Panc1 (cell line): ENCODE results near the gene OST4. TPM values are rescaled to one million over a fixed set of nuclear protein-coding genes. Genes with fewer than 3 reads are reported as not detected.
A peak's percentile ranks its signal among the peaks of the same experiment; 100 is the strongest.

Experiments
- ATAC-seq: fragments of 200-7000 bp; cut with Tn5 transposase; 2 replicates; pipeline ENCODE4 v1.9.1; 2020; ENCODE audit warnings: mild to moderate bottlenecking, moderate library complexity
- BruUV-seq: library from RNA; stranded (reverse); fragments of 400-500 nt; replicated peaks from 2 replicates; lab custom pipeline; 2021; lab: Mats Ljungman, UMichigan
- CTCF ChIA-PET: fragments of 300-600 bp; sonication (Branson Sonifier 250); formaldehyde crosslinking; loops from one replicate; lab custom pipeline; 2022; ENCODE audit warnings: antibody characterized with exemption; lab: Charles Lee
- POLR2A ChIA-PET: fragments of 300-600 bp; sonication (Branson Sonifier 250); formaldehyde crosslinking; loops from one replicate; lab custom pipeline; 2022; ENCODE audit warnings: antibody characterized with exemption; lab: Charles Lee
- DNase-seq: peaks from one replicate; pipeline ENCODE4 v3.0.0-alpha.2; 2010; ENCODE audit warnings: low read depth, low spot score
- H3K27ac ChIP-seq: 2 replicates; pipeline ENCODE4 v1.5.1; 2011; ENCODE audit warnings: mild to moderate bottlenecking, low read length, inconsistent platforms
- H3K27me3 ChIP-seq: fragments of 200-500 bp; sonication (Bioruptor generic); 2 replicates; pipeline ENCODE4 v1.6.0; 2014; ENCODE audit warnings: low read length, inconsistent platforms; ENCODE audit not compliant: control insufficient read depth, insufficient read depth
- H3K36me3 ChIP-seq: fragments of 200-500 bp; sonication (Bioruptor generic); 2 replicates; pipeline ENCODE4 v1.5.1; 2014; ENCODE audit warnings: inconsistent platforms, mild to moderate bottlenecking, low read length, moderate library complexity; ENCODE audit not compliant: control insufficient read depth, insufficient read depth
- H3K4me1 ChIP-seq: 2 replicates; pipeline ENCODE4 v1.5.1; 2011; ENCODE audit warnings: inconsistent platforms, mild to moderate bottlenecking, low read length, moderate library complexity; ENCODE audit not compliant: control insufficient read depth, insufficient read depth
- H3K4me3 ChIP-seq, 2 experiments: 2 replicates each; pipeline ENCODE4 v1.5.1; 2011 to 2012; ENCODE audit warnings: low read depth in 2 of 2, low read length in 2 of 2, mild to moderate bottlenecking in 2 of 2, inconsistent platforms in 1 of 2, moderate library complexity in 1 of 2
- H3K9me3 ChIP-seq: fragments of 200-500 bp; sonication (Bioruptor generic); 2 replicates; pipeline ENCODE4 v1.5.1; 2014; ENCODE audit warnings: low read depth, mild to moderate bottlenecking, inconsistent platforms, low read length, moderate library complexity; ENCODE audit not compliant: control insufficient read depth, insufficient read depth
- CTCF ChIP-seq: fragments of 450-650 bp; IDR thresholded peaks from 2 replicates; pipeline ENCODE4 v1.5.1; 2017; ENCODE audit warnings: mild to moderate bottlenecking
- POLR2AphosphoS5 ChIP-seq: IDR thresholded peaks from 2 replicates; pipeline ENCODE4 v1.6.1; 2012; ENCODE audit warnings: mild to moderate bottlenecking, low read depth, low read length, moderate library complexity
- REST ChIP-seq, 2 experiments: IDR thresholded peaks; 2 replicates each; pipeline ENCODE4 v1.6.1; 2011 to 2012; ENCODE audit warnings: low read depth in 2 of 2, control low read depth in 1 of 2, low read length in 1 of 2, mild to moderate bottlenecking in 1 of 2, moderate library complexity in 1 of 2; ENCODE audit not compliant: insufficient read depth in 1 of 2
- SIN3A ChIP-seq: IDR thresholded peaks from 2 replicates; pipeline ENCODE4 v1.6.1; 2012; ENCODE audit warnings: low read depth, mild to moderate bottlenecking, low read length, moderate library complexity, borderline replicate concordance; ENCODE audit not compliant: insufficient read depth
- TCF7L2 ChIP-seq: IDR thresholded peaks from 2 replicates; pipeline ENCODE4 v1.6.1; 2011; ENCODE audit warnings: mild to moderate bottlenecking, low read depth, low read length, inconsistent platforms
- in situ Hi-C: cut with HindIII; loops from 2 replicates; pipeline ENCODE4 v1.10.0; 2016; ENCODE audit warnings: low sequenced_read_pairs, low pct_unique_long_range_greater_than_20kb
- intact Hi-C: fragments of 100-400 bp; cut with micrococcal nuclease; formaldehyde crosslinking; loops from one replicate; pipeline ENCODE4 v1.10.0; 2022; ENCODE audit not compliant: unreplicated experiment
- total RNA-seq: library from RNA; stranded (reverse); gene quantifications from one replicate; pipeline ENCODE4 v1.2.1, GENCODE V29; 2021; ENCODE audit not compliant: unreplicated experiment

Gene OST4
- total RNA-seq, 1 experiment from 2014 or later, result 219 TPM

GRCh38 chr2:27100036-27100435, 28.6 kb upstream of the OST4 start:
- in situ Hi-C loops, result no loop called here
- Histone ChIP-seq H3K4me1 (no peaks in the 10 kb centered on the region), H3K9me3 (no peaks in the 10 kb centered on the region), H3K27ac (no peak overlapping the region), H3K36me3 (no peaks in the 10 kb centered on the region), H3K4me3 (no peak overlapping the region), H3K27me3 (no peaks in the 10 kb centered on the region)
- intact Hi-C loops, result no loop called here
- POLR2A ChIA-PET, result no interaction called here
- BruUV-seq, result no TSS peak
- DNase-seq (no peak), ATAC-seq (no peak)
- CTCF ChIA-PET, result interaction anchor here (0.5 kb wide), 1 partner anchor 62 kb away, joined by 3 read pairs; no protein-coding TSS in a partner anchor
- no peak for TF ChIP-seq REST (IDR thresholded peaks at IDR 0.05; ENCODE audit: insufficient read depth in 1 of 2, low read depth in 2 of 2, low read length in 1 of 2)
- TF ChIP-seq POLR2AphosphoS5, result no peak
- TF ChIP-seq TCF7L2, result no peak
- no peak for TF ChIP-seq CTCF
- TF ChIP-seq SIN3A, result no peak

GRCh38 chr2:27099334-27099955, 28.0 kb upstream of the OST4 start:
- CTCF ChIA-PET, result interaction anchor here (0.5 to 1.2 kb wide), 2 partner anchors 63 to 92 kb away, joined by 3 to 4 read pairs; no protein-coding TSS in a partner anchor
- H3K9me3 ChIP-seq, result no peaks in the 10 kb centered on the region
- no TSS peak for BruUV-seq
- TF ChIP-seq SIN3A, result no peak
- TF ChIP-seq POLR2AphosphoS5, result no peak
- TF ChIP-seq REST (IDR thresholded peaks at IDR 0.05; ENCODE audit: insufficient read depth in 1 of 2, low read depth in 2 of 2, low read length in 1 of 2), result no peak
- no peak for TF ChIP-seq CTCF
- TF ChIP-seq TCF7L2, result no peak
- H3K4me1 ChIP-seq, result no peaks in the 10 kb centered on the region
- POLR2A ChIA-PET, result interaction anchor here (0.6 kb wide), 1 partner anchor 180 kb away, joined by 3 read pairs; no protein-coding TSS in a partner anchor
- H3K27me3 ChIP-seq, result no peaks in the 10 kb centered on the region
- H3K4me3 ChIP-seq, result no peak overlapping the region
- in situ Hi-C loops (no loop called here), intact Hi-C loops (loop anchor here (5.0 kb wide), 1 partner anchor 183 kb away; the partner anchor contains the start of gene TRIM54)
- no peak overlapping the region for H3K27ac ChIP-seq
- DNase-seq (no peak), ATAC-seq (peak; percentile 14; the same call in 1 of the 2 replicates)
- H3K36me3 ChIP-seq, result no peaks in the 10 kb centered on the region
